GM18505 (cell line): ENCODE measurements around the gene ANKRD39.

Source experiments
- ATAC-seq: cut with Tn5 transposase; IDR thresholded peaks from one replicate; pipeline ENCODE4 v1.9.1; 2021; ENCODE audit not compliant: unreplicated experiment
- POLR2A ChIP-seq: IDR thresholded peaks from 4 replicates; pipeline ENCODE4 v1.6.1; 2011; ENCODE audit warnings: borderline replicate concordance; ENCODE audit not compliant: insufficient read depth, insufficient read length; ENCODE audit errors: extremely low read depth

Gene ANKRD39

GRCh38 chr2:96846825-96847224 is 11.0 kb downstream of the ANKRD39 start:
- ATAC-seq: no peak
- TF ChIP-seq POLR2A: no peak

GRCh38 chr2:96844405-96844808 is 13.4 kb downstream of the ANKRD39 start:
- TF ChIP-seq POLR2A: no peak
- no peak for ATAC-seq

- ATAC-seq: no peak
- no peak for TF ChIP-seq POLR2A
These were observed 14.1 kb downstream of the ANKRD39 start, which contains the start of gene ANKRD23 for GRCh38 chr2:96843538-96844268. ANKRD23 (minus strand) TSS chr2:96844021; CDS start chr2:96843992, 29 bp downstream.

- TF ChIP-seq POLR2A: no peak
- no peak for ATAC-seq
These were observed 15.2 kb downstream of the ANKRD39 start for GRCh38 chr2:96842600-96842999.

DNA sequence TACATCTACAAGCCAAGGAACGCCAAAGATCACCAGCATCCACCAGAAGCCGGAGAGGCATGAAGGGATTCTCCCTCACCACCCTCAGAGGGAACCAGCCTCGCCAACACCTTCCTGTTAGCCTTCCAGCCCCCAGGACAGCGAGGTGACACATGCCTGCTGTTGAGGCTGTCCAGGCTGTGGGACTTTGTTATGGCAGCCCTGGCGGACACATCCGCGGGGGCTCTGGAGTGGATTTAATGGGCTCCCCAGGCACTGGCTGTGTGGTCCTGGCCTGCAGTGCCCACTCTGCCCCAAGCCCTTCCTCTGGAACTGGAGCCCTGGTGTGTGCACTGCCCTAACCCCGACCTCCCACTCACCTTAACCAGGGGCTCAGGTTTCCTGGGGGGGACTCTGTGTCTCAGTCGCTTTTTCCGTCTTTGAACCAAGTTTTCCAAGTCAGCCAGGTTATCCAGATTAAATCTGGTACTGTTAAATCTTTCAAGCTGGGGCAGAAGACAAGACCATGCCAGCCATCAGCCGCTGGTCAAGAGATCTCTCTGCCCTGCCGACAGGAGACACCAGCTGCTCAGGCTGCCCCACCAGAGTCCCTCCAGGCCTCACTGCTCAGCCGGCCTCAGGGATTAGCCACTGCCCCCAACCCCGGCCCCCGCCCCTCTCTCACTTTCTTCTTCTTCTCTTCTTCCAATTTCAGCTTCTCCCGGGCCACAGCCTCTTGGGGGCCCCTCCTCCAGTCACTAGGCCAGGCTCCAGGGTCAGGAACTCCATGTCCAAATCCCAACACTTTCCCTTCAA is 15.9 kb downstream of the ANKRD39 start:
- ATAC-seq: no peak
- no peak for TF ChIP-seq POLR2A

DNA sequence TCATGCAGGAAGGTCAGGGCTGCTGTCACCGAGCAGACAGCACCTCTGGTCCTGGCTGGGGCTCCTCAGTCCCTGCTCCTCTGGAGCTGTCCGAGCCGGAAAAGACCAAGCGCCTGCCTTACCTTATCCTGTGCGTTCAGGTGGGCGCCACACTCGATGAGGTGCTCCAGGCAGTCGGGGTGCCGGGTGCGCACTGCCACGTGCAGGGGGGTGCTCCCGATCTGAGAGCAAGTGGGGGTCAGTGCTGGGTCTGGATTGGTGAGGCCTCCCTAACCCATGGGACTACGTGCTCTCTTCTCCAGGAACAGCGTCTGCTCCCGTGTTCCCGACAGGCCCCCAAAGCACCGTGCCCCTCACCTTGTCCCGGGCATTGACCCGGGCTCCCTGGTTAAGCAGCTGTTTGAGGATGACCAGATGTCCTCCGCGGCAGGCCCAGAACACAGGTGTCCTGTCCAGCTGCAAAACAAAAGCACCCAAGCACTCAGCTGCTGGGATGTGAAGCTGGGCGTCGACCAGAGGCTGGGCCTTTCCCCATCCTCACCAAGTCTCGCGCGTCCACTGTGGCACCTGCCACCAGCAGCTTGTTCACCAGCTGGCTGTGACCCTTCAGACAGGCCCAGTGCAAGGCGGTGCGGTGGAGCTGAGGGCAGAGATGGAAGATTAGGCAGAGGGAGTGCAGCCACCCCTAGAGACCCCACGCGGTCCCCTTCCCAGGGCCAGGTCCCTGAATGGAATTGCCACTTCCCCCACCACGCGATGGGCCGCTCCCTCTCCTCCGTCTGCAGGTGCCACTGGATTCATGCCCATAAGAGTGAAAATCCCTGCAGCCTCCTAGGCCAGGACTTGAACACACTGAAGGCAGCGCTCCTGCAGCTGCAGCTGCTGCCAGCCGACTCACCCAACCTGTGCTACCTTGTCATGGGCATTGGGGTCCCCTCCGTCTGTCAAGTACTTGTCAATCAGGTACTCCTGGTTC is 17.7 kb downstream of the ANKRD39 start:
- no peak for TF ChIP-seq POLR2A
- ATAC-seq: no peak

DNA sequence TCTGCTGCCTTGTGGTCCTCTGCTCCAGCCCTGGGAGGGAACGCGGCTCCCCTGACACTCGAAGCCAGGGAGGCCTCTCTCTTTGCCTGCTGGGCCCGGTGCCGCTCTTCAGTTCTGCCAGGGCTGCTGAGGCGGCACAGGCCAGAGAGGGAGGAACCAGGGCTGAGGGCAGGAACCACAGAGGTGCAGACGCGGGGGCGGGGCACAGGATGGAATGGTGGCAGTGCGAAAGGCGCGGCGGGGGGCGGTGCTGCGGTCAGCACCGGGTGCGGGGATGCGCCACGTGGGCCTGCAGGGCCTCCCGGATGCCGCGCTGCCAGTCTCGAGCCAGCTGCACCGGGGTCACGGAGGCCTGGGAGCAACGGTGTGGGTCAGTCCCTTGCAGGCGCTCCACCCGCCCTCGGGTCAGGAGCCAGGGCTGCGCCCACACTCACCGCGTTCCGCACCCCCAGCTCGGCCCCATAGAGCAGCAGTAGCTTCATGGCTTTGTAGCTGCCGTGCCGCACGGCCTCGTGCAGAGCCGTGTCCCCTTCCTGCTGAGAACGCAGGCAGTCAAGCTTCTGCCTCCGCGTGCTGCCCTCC is 18.4 kb downstream of the ANKRD39 start:
- ATAC-seq: peak; percentile 67
- TF ChIP-seq POLR2A: no peak

DNA sequence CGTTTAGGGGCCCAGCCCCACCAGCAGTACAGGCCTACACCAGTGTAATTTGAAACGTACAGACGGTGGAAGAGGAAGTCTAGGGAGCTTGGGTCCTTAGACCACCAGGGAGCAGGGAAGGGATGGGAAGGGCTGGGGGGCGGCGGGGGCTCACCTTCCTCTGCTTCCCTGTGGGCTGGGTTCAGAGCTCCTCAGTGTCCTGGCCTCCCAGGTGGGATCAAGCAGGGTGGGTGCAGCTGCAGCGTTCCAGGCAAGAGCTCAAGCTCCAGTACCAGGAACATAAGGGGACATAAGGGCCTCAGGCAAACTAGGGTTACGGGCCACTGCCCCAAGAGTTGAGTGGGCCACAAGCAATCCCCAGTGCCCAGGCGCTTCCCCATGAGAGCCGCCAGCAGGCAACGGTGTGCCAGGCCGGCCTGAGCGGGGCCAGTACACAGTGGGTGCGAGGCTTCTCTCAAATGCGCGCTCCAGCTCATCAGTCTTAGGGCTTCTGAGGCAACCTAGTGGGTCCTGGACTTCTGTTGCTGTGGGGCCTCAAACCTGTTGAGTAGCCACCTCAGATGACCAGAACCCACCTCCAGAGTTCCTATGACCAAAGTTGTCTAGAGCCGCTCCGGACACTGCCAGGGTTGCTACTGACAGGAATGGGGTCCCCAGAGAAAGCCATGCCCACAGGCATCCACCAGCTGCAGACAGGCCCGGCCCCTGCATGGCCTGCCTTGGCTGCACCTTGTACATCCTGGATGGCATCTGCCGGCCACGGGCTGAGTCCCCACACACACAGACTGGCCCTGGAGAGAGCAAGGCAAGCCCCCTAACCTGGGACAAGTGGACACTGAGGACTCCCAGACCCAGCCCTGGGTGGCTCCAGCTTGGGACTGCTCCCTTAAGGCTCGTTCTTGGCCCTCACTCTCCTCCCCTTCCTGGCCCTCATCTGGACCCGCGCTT is 19.2 kb downstream of the ANKRD39 start:
- peak; percentile 8 for ATAC-seq
- no peak for TF ChIP-seq POLR2A

- ATAC-seq: no peak
- no peak for TF ChIP-seq POLR2A
These were observed 20.2 kb downstream of the ANKRD39 start for GRCh38 chr2:96837575-96837974.

DNA sequence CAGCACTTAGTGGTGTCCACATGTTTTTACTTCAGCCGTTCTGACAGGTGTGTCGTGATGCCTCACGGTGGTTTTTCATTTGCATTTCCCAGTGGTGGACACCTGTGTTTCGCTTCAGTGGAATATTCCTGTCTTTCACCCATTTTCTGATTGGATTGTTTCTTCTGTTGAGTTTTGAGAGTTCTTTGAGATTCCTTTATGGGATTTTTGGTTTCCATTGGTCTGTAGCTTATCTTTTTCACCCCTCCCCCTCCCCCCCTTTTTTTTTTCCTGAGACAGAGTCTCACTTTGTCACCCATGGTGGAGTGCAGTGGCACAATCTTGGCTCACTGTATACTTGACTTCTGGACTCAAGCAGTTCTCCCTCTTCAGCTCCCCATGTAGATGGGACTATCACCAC is 22.0 kb downstream of the ANKRD39 start:
- TF ChIP-seq POLR2A: no peak
- ATAC-seq: no peak

- TF ChIP-seq POLR2A: no peak
- no peak for ATAC-seq
These were observed 24.9 kb downstream of the ANKRD39 start for GRCh38 chr2:96832754-96833507.
